HG02840 (cell line): ENCODE data around the gene PADI3.
"Not testable (repeated sequence)": the region's sequence is repeated elsewhere in the genome, so short reads cannot be mapped to it uniquely, and the experiment has no call there.

Experiments
- ATAC-seq: cut with Tn5 transposase; IDR thresholded peaks from one replicate; pipeline ENCODE4 v1.9.1; 2021; ENCODE audit warnings: mild to moderate bottlenecking, moderate library complexity, moderate number of reproducible peaks; ENCODE audit not compliant: unreplicated experiment, low FRiP score

Gene PADI3

DNA sequence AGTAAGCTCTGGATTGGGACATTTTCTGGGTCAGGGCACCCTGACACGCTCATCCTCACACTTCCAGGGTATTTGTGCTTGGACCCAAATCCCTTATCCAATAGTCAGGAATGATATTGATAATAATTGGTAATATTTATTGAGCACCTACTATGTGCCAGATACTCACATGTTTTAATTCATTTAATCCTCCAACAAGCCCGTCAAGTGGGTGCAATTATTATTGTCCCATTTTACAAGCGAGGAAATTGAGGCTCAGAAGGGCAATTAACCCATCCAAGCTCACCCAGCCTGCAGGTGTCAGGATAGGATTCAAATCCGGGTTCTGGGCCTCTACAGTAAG is 11.4 kb upstream of the PADI3 start:
- no peak for ATAC-seq

DNA sequence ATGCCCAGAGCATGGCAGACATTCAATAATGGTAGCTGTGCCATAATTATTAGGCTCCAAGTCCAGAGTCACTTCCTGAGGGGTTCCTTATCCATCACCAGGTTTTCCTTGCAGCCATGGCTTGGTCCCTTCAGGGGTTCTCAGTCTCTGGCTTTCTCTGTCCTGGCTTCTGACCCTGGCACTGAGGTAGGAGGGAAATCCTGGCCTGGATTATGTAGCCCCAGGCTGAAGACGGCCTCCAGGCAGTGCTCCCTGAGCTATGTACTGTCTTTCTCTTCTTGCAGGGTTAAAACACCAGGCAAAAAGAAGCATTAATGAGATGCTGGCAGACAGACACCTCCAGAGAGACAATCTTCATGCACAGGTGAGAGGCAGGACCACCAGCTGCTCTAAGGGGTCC is 9.5 kb upstream of the PADI3 start:
- ATAC-seq = no peak

DNA sequence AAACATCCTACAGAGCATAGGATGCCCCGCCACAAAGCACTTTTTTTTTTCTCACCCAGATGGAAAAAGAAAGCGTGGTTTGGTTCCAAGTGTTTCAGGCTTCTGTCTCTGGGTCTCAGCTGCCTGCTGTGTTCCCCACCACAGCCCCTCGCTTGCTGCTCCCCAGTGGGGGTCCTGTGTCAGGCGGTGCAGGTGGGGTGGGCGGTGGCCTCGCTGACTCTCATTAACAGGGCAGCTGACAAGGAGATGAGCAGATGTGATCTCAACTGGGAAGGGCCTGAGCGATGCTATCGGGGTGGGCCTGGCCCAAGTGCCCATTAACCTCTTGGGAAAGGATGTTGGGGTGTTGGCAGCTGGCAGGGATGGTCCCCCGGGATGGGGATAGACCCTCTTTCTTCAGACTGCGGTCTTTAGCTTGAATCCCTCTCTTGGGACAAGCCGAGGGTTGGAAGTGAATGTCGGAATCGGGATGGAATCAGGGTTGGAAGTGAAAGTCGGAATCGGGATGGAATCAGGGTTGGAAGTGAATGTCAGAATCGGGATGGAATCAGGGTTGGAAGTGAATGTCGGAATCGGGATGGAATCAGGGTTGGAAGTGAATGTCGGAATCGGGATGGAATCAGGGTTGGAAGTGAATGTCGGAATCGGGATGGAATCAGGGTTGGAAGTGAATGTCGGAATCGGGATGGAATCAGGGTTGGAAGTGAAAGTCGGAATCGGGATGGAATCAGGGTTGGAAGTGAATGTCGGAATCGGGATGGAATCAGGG is 7.7 kb upstream of the PADI3 start:
- ATAC-seq = not testable (repeated sequence)

DNA sequence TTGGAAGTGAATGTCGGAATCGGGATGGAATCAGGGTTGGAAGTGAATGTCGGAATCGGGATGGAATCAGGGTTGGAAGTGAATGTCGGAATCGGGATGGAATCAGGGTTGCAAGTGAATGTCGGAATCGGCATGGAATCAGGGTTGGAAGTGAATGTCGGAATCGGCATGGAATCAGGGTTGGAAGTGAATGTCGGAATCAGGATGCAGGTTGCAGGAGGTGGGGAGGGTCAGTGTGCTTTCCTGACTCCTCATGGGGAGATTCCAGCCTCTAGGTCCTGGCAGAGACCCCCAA is 7.2 kb upstream of the PADI3 start:
- not testable (repeated sequence) for ATAC-seq

DNA sequence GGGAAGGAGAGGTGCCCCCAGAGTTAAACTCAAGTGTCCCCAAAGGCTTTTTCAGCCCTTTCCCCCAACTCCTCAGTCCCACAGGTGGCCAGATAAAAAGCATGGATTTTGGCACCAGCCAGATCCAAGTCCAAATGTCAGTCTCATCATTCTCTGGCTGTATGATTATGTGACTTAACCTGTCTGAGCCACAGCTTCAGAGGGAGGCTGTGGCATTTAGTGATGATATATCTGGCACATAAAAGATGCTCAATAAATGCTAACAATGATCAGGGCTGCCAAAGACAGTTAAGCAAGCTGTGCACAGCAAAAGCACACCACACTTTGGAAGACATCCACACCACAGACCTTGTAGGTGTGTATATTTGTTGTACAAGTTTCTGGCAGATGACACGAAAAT is 5.6 kb upstream of the PADI3 start:
- ATAC-seq = no peak

DNA sequence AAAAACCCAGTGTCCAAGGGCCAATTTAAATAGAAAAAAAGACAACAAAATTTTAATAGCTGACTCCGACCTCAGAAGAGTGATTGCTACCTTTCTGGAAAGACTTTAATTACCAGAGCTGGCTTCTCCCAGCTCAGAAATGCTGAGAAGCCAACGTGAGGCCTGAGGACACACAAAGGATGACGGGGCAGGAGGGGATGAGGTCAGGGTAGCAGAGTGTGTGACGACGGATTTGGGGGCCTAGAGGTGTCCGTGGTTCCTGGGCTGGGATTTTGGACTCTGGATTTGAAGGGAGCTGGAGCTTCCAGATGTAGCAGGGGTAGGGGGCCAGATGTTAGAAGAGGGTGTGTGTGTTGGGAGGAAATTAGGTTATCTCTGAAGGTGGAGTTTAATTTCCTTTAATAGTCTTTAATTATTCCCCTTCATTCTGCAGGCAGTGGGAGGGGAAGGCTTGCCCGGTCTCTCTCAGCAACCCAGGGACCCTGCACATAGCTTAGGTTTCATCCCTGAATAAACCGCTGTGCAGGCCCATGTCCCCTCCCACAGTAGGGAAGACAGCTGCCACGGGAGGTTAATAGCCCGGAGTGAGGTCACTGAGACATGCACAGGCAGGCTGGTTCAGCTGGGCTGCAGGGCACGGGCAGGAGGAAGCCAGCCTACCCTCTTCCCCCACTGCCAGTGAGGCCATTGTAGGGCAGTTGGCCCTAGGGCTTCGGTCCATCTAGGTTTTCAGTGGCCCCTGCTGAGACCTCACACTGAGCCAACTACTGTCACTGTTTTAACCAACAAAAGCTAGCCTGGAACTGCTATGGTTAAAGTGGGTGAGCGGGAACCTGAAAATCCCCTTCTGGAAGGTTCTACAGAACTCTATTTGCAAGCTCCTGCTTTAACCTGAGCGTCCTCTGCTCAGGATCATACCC is 3.8 kb upstream of the PADI3 start:
- no peak for ATAC-seq

DNA sequence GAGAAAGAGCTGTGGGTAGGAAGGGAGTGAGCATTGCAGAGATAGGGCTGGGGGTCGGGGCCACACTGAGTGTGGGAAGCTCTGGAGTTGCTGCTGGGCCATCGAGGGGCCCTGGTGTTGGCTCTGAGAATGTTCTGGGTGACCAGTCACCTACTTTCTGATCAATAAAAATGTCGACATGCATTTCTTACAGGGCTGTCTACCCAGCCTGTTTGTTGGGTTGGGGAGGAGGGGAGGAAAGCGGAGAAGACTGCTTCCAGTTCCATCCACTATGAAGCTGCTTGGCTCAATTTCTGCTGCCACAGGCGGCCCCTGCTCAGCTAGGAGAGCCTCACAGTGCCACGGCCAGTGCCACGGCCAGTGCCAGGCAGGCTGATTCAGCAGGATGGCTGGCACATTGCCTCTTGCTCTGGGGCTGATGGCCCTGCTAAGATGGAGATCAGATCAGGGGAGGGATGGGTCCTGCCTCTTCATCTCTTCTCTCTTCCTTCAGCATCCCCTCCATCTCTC is 3.0 kb upstream of the PADI3 start:
- no peak for ATAC-seq

DNA sequence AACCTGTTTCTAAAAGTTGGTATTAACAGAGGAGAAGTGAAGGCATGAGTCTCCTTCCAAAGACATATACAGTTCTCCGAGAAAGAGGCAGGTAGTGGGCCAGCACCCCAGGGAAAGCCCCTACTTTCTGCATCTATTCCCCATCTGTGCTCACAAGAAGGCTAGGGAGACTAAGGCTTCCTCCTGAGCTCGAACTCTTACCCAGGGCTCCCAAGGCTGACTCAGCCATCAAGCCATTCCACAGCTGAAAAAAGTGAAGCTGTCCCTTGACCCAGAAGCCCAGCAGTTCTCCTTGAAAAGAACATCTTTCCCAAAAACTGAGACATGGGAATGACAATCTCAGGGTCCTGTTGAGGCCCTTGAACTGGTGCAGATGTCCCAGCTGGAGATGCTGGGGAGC is 1.9 kb upstream of the PADI3 start:
- no peak for ATAC-seq

DNA sequence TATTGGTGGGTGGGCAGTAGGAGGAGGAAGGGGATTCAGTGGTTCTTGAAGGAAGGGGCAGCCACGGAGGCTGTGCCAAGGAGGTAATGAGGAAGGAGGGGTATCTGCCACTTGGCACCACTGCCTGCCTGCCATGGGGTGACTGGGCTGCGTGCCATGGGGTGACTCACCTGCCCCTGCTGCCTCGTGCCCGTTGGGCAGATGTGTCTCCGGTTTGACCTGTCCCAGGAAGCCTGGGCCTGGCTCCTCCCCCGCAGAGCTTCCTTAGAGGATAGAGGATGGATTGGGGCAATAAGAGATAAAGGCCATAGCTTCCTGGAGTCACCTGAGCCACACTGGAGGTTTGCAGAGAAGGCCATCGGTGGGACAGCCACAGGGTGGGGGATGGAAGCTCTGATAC is 1.7 kb downstream of the PADI3 start:
- ATAC-seq = no peak

DNA sequence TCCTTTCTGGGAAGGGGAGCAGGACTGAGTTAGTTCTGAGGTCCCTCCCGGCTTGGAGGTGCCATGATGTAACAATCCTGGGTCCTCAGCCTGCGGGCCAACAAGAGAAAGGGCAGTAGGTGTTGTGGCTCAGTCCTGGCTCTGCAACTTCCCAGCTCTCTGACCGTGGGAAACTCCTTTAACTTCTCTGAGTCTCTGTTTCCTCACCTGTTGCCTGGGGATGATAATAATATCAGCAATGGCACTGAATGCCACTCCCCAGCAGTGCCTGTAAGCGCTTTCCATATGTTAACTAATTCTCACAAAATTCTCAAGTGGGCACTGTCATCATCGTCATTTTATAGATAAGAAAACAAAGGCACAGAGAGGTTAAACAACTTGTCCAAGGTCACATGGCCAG is 2.3 kb downstream of the PADI3 start:
- no peak for ATAC-seq

DNA sequence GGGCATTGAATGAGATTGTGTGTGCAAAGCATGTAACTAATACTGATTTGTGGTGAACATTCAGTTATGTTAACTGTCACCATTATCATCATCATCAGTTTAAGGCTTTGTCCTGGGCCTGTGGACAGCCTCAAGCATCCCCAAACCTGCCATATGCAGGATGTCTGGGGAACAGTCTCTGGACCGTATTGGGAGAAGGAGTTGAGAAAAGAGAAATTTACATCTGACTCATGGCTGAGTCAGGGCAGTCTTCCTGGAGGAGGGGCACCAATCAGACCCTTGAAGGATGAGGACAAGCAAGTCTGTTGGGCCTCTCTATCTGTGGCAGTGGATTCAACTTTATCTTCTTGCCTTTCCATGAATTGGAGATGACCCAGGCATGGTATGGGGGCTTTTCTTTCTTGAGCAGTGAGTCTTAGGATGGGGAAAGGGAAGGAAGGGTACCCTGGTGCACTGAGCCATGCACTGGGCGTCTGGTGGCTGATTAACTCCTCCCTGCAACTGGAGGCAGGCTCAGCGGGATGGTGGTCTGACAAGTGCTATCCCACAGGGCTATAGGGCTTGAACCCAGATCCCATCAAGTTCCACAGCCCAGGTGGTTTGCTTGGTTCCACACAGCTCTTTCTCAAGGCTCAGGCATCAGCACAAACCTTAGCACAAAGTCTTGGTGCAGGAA is 2.9 kb downstream of the PADI3 start:
- ATAC-seq = no peak

DNA sequence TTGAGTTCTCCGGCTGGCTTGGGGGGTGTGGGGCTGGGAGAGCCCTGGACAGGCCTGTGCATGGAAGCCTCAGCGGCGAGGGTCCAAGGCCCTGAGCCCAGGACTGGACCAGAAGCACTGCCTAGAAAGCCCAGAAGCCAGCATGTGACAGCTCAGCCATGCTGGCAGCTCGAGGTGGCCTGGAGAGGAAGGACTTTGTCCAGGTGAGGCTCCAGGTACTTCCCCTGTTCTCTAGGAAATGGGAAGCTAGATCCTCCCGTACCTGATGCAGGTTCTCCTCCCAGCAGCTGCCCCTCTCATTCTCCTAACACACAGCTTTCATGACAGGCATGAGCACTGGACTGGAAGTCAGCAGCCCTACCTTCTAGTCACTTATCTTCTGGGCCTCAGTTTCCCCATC is 6.4 kb downstream of the PADI3 start:
- ATAC-seq = no peak

DNA sequence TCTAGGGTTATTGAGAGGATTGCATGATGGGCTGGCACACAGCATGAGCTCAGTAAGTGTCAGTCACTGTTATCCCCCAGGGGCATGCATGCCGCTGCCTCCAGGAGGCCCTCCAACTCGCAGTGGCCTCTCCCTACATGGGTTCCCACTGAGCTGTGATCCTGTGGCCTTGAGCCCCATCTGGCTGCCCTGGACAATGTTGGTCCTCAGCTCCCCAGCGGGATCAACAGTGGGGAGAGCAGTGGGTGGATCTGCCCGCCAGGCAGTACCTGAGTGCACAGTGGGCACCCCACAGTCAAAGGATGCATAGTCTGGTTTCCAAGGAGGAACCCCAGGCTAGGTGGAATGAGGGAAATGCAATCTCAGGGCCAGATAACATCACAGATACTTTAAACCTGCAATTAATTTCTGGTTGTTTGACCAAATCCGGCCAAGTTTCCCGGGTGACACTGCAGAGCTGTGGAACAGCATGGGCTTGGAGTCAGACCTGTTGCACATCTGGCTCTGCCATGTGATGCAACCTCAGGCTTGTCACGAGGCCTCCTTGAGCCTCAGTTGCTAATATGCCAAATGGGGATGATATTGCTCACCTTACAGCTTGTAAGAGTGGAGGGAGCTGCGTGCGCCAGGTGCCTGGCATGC is 9.3 kb downstream of the PADI3 start:
- ATAC-seq = no peak

DNA sequence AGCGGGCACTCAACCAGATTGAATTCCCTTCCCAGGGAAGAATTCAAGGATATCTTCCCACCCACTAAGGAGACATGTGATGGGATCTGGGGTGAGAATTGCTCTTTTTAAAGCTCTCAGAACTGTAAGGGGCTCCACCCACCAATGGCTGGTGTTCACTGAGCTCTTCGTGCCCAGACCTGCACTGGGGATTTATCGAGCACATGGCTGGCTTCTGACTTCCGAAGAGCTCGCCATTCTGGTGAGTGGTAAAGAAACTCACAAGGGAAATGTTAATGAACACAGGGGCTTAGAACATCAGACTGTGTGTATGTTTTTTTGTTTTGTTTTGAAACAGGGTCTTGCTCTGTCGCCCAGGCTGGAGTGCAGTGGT is 9.8 kb downstream of the PADI3 start:
- ATAC-seq = no peak

DNA sequence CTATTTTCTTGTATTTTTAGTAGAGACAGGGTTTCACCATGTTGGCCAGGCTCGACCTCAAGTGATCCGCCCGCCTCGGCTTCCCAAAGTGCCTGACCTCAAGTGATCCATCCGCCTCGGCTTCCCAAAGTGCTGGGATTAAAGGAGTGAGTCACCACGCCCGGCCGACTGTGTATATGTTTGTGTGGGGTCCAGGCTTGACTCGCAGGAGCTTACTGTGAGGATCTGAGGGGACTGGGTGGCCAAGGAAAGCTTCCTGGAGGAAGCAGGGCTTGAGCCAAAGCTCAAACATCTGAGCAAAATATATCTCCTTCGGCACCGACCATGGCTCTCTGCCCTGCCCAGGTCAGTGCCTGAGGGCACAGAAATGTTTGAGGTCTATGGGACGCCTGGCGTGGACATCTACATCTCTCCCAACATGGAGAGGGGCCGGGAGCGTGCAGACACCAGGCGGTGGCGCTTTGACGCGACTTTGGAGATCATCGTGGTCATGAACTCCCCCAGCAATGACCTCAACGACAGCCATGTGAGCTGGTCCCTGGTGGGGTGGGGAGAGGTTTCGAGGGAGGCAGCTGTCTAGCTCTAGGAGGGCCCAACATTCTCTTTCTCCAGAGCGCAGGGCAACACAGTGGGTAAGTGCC is 10.5 kb downstream of the PADI3 start:
- no peak for ATAC-seq

DNA sequence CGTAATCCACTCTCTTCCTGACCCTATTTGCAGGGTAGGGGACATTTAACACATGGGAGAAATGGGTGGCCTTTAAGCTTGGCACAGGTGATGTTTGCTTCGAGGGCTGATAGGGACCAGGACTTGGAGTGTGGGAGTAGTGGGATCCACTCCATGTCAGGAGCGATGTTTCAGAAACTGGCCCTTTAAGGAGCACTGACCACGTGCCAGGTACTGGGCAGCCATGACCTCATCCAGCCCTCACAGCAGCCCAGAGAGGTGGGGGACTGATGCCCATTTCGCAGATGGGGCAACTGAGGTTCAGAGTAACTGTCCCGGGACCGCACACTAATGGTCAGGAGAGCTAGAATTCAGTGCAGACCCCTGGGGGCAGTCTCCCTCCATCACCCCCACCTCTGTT is 11.4 kb downstream of the PADI3 start:
- no peak for ATAC-seq

DNA sequence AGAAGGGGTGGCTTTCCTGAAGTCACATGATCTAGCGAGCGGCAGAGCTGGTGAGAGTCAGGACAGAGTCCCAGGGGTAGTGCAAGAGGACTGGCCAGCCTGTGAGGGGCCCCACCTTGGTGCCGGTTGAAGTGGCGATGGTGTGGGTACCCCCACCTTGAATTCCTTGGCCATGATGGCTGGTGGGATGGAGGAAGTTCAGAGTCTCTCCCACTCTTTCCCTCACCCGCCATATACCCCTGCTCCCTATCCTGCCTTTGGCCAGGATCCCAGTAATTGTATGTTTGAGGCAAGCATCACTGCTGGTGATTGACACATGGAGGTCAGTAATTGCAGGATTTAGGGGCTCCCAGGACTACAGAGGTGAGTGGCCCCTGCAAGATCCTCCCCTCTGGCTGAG is 11.8 kb downstream of the PADI3 start:
- no peak for ATAC-seq

DNA sequence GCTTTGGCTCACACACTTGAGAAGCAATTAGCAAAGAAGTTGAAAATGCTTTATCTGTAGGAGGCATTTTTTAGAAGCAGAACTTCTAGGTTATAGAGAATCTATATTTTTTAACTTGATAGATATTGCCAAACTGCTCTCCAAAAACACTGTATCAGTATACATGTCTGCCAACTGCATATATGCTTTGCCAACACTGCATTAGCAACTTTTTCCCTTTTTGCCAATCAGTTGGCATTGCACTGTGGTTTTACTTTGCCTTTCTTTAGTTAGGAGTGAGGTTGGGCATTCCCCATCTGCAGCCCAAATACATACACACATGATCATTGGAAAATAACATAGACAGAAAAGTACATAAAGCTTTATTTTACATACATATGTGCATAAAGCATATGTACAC is 15.0 kb downstream of the PADI3 start:
- no peak for ATAC-seq

DNA sequence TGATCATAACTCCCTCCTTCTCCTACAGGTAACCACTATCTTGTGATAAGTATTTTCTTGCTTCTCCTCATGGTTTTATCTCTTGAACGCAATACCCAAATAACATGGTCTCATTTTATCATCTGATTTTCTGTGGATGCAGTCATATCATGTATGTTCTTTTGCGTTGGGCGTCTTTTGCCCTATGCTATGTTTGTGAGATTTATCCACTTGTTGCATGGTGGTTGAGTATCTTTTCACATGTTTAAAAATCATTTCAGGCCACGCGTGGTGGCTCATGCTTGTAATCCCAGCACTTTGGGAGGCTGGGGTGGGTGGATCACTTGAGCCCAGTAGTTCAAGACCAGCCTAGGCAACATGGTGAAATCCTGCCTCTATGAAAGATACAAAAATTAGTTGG is 15.6 kb downstream of the PADI3 start:
- ATAC-seq = no peak

DNA sequence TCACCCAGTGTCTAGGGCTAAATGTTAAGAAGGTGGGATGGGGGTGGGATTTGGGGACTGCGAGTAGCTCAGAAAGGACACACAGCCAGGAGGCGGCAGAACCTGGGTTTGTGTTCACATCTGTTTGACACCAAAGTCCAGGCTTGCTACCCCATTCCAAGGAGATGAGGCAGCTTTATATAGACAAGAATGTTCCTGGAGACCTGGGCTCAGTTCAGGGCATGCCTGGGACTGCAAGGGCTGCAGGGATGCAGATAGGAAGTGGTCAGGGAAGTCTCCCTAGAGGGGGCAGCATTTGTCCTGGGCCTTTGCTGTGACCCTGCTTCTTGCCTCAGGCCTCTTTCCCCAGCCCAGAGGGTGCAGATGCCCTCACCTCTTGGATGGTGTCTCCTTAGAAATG is 16.3 kb downstream of the PADI3 start:
- ATAC-seq = no peak

DNA sequence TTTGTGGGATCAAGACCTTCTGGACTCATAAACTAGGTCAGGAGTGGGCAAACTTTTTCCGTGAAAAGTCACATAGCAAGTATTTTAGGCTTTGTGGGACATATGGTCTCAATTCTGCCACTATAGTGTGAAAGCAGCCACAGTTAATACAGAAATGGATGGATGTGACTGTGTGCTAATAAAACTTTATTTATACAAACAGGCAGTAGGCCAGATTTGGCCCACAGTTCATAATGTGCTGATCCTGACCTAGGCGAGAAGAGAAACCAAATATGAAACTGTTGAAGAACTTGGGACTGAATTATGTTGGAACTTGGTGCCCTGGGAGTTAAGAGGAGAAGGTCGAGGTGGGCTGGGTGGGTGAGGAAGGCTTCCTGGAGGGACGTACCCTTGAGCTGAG is 17.1 kb downstream of the PADI3 start:
- no peak for ATAC-seq
